Measurements from ENCODE around the gene AUNIP. TPM values are rescaled to one million over a fixed set of nuclear protein-coding genes. Genes with fewer than 3 reads are reported as not detected.
A peak's percentile ranks its signal among the peaks of the same experiment; 100 is the strongest.

AUNIP gene
- total and polyA plus RNA-seq, 2 donors (not counting 1 experiment from before 2014, with no cell fraction given), result 0.33 to 1.2 TPM

DNA sequence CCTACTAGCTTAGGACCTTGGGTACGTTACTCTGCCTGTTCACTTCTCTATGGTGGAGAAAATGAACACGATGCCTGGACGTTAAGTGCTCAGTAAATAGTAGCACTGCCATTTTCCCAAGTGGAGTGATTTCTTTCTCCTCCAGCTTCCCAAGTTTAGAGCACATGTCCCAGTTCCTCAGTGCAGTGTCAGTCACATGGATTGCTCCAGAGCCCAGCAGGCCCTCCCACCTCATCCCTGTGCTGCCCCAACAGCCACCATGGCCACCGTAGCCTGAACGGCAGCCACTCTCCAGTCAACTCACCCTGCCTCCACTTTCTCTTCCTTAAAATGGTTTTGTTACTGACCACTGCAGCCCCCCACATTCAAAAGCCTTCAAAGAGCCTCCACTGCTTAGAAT lies 38.5 kb upstream of the AUNIP start:
- no peaks in the 10 kb centered on the region for H4K20me1 ChIP-seq (ENCODE audit: control insufficient read depth, extremely low read depth, insufficient read depth, low read length)
- H3K36me3 ChIP-seq (ENCODE audit: control insufficient read depth, insufficient read depth, low read length), result peaks cover 1% of the 10 kb centered on the region
- no peaks in the 10 kb centered on the region for H3K9me3 ChIP-seq (ENCODE audit: control insufficient read depth, insufficient read depth, low read depth, low read length)
- H3K79me2 ChIP-seq (ENCODE audit: control insufficient read depth, insufficient read depth, low read length), result peaks cover 12% of the 10 kb centered on the region
- no peak for TF ChIP-seq EZH2 (IDR thresholded peaks at IDR 0.05; ENCODE audit: low read length, missing control alignments)
- TF ChIP-seq, protein P1, sequence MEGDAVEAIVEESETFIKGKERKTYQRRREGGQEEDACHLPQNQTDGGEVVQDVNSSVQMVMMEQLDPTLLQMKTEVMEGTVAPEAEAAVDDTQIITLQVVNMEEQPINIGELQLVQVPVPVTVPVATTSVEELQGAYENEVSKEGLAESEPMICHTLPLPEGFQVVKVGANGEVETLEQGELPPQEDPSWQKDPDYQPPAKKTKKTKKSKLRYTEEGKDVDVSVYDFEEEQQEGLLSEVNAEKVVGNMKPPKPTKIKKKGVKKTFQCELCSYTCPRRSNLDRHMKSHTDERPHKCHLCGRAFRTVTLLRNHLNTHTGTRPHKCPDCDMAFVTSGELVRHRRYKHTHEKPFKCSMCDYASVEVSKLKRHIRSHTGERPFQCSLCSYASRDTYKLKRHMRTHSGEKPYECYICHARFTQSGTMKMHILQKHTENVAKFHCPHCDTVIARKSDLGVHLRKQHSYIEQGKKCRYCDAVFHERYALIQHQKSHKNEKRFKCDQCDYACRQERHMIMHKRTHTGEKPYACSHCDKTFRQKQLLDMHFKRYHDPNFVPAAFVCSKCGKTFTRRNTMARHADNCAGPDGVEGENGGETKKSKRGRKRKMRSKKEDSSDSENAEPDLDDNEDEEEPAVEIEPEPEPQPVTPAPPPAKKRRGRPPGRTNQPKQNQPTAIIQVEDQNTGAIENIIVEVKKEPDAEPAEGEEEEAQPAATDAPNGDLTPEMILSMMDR (conservative IDR thresholded peaks at IDR 0.05 in 1 of 2, IDR thresholded peaks at IDR 0.05 in 1 of 2; ENCODE audit: low read depth in 1 of 2, low read length in 2 of 2), result no peak
- no peak overlapping the region for H3K4me2 ChIP-seq (ENCODE audit: extremely low read depth, insufficient read depth, low read length)
- H2AFZ ChIP-seq (ENCODE audit: low read length), result no peak overlapping the region
- no peak overlapping the region for H3K9ac ChIP-seq (ENCODE audit: insufficient read depth, low read length)
- DNase-seq (ENCODE audit: low read depth in 2 of 2), result no peak
- peaks cover 11% of the 10 kb centered on the region for H3K4me1 ChIP-seq (ENCODE audit: control insufficient read depth, extremely low read depth, insufficient read depth, low read length)
- H3K4me3 ChIP-seq (replicated peaks in 1 of 4; ENCODE audit: control extremely low read depth in 1 of 4, insufficient read depth in 1 of 4, low read depth in 3 of 4, low read length in 4 of 4), result no peak overlapping the region
- H3K27ac ChIP-seq (ENCODE audit: insufficient read depth, low read length), result no peak overlapping the region
- H3K27me3 ChIP-seq (ENCODE audit: control insufficient read depth, insufficient read depth, low read length), result no peaks in the 10 kb centered on the region

DNA sequence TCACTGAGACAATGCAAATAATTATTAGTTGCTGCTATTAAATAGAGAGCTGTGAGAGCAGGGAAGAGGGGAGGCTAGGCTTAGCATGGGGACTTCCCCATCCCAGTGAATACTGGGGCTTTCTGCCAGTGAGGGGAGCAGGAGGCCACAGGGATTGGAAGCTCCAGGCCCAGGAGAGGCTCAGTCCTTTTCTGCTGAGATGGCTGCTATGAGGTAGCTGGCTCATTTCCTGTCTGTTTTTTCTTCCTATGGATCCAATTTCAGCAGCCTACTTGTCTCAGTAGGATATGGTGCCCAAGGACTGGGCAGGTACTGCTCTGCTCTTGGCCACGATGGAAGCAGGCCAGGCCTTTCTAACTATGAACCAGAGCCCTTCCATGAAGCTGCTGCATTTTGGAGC lies 37.0 kb upstream of the AUNIP start:
- H3K4me1 ChIP-seq (ENCODE audit: control insufficient read depth, extremely low read depth, insufficient read depth, low read length), result peaks cover 20% of the 10 kb centered on the region
- H3K9ac ChIP-seq (ENCODE audit: insufficient read depth, low read length), result no peak overlapping the region
- TF ChIP-seq, protein P1 (conservative IDR thresholded peaks at IDR 0.05 in 1 of 2, IDR thresholded peaks at IDR 0.05 in 1 of 2; ENCODE audit: low read depth in 1 of 2, low read length in 2 of 2), result no peak
- no peak for TF ChIP-seq EZH2 (IDR thresholded peaks at IDR 0.05; ENCODE audit: low read length, missing control alignments)
- H3K79me2 ChIP-seq (ENCODE audit: control insufficient read depth, insufficient read depth, low read length), result peaks cover 4% of the 10 kb centered on the region
- H3K27ac ChIP-seq (ENCODE audit: insufficient read depth, low read length), result no peak overlapping the region
- peak in 1 of 2 donors; percentile 59 for DNase-seq (ENCODE audit: low read depth in 2 of 2)
- H3K4me2 ChIP-seq (ENCODE audit: extremely low read depth, insufficient read depth, low read length), result no peak overlapping the region
- no peak overlapping the region for H3K4me3 ChIP-seq (replicated peaks in 1 of 4; ENCODE audit: control extremely low read depth in 1 of 4, insufficient read depth in 1 of 4, low read depth in 3 of 4, low read length in 4 of 4)
- no peaks in the 10 kb centered on the region for H3K27me3 ChIP-seq (ENCODE audit: control insufficient read depth, insufficient read depth, low read length)
- H3K9me3 ChIP-seq (ENCODE audit: control insufficient read depth, insufficient read depth, low read depth, low read length), result no peaks in the 10 kb centered on the region
- H3K36me3 ChIP-seq (ENCODE audit: control insufficient read depth, insufficient read depth, low read length), result peaks cover 1% of the 10 kb centered on the region
- H2AFZ ChIP-seq (ENCODE audit: low read length), result no peak overlapping the region
- H4K20me1 ChIP-seq (ENCODE audit: control insufficient read depth, extremely low read depth, insufficient read depth, low read length), result no peaks in the 10 kb centered on the region

DNA sequence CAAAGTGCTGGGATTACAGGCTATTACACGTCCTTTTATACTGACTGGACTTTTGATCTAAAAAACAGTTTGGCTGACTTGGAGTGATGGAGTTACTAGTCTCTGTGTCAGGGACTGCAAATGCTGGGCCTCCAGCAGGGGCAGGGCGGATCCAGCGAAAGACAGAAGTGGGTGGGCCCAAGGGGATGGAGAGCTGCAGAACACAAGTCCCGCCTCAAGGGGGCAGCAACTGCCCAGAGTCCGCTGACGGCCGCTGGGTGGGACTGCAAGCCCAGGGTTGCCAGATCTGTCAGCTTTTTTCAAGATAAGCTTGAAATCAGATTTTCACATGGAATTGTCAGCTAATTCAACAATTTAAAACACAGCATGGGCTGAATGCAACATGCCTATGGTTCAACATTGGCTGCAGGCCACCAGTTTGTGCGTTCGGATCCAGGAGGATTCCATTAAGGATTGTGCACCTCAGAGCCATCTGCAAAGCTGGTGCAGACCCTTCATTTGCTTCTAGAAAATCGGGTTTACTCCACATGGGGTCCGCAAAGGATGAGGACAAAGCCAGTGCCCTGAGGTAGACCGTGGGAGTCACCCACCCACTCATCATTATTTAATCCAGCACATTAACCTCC lies 36.2 kb upstream of the AUNIP start:
- Histone ChIP-seq H3K4me3 (replicated peaks in 1 of 4; ENCODE audit: control extremely low read depth in 1 of 4, insufficient read depth in 1 of 4, low read depth in 3 of 4, low read length in 4 of 4) (no peak overlapping the region), H3K79me2 (ENCODE audit: control insufficient read depth, insufficient read depth, low read length) (peaks cover 2% of the 10 kb centered on the region), H3K36me3 (ENCODE audit: control insufficient read depth, insufficient read depth, low read length) (no peaks in the 10 kb centered on the region), H3K4me2 (ENCODE audit: extremely low read depth, insufficient read depth, low read length) (no peak overlapping the region), H4K20me1 (ENCODE audit: control insufficient read depth, extremely low read depth, insufficient read depth, low read length) (no peaks in the 10 kb centered on the region), H3K9me3 (ENCODE audit: control insufficient read depth, insufficient read depth, low read depth, low read length) (no peaks in the 10 kb centered on the region), H3K9ac (ENCODE audit: insufficient read depth, low read length) (no peak overlapping the region), H3K27me3 (ENCODE audit: control insufficient read depth, insufficient read depth, low read length) (no peaks in the 10 kb centered on the region), H2AFZ (ENCODE audit: low read length) (peak overlapping the region; percentile 63), H3K27ac (ENCODE audit: insufficient read depth, low read length) (no peak overlapping the region), H3K4me1 (ENCODE audit: control insufficient read depth, extremely low read depth, insufficient read depth, low read length) (peaks cover 20% of the 10 kb centered on the region)
- TF ChIP-seq, protein P1 (conservative IDR thresholded peaks at IDR 0.05 in 1 of 2, IDR thresholded peaks at IDR 0.05 in 1 of 2; ENCODE audit: low read depth in 1 of 2, low read length in 2 of 2), result peak; percentile 96 to 99
- TF ChIP-seq EZH2 (IDR thresholded peaks at IDR 0.05; ENCODE audit: low read length, missing control alignments), result no peak
- DNase-seq (ENCODE audit: low read depth in 2 of 2), result peak; percentile 84 to 94
